Measurements from ENCODE around the gene DLL4.

- TF ChIP-seq POLR2A (IDR thresholded peaks at IDR 0.05; ENCODE audit: low read depth, low read length): no peak
- no peak for TF ChIP-seq TAF1 (IDR thresholded peaks at IDR 0.05; ENCODE audit: low read depth, low read length)
- no peak for TF ChIP-seq SPI1 (IDR thresholded peaks at IDR 0.05; ENCODE audit: low read depth, low read length)
- TF ChIP-seq POLR2AphosphoS5 (IDR thresholded peaks at IDR 0.05; ENCODE audit: low read depth, low read length): no peak
- no peak for TF ChIP-seq PAX5 (IDR thresholded peaks at IDR 0.05; ENCODE audit: insufficient read depth, low read length, severe bottlenecking)
- no peak for TF ChIP-seq POU2F2 (IDR thresholded peaks at IDR 0.05; ENCODE audit: low read depth, low read length)
These were observed 2.4 kb downstream of the DLL4 start for GRCh38 chr15:40931300-40932142.
